Epithelial cell of esophagus (primary cell): ENCODE data around the gene AHCYL2.
A peak's percentile ranks its signal among the peaks of the same experiment; 100 is the strongest.

ENCODE experiments used
- DNase-seq: peaks from one replicate; pipeline ENCODE4 v3.0.0; 2010; ENCODE audit warnings: low read depth
- H3K4me3 ChIP-seq: 2 replicates; pipeline ENCODE4 v1.5.1; 2011; ENCODE audit warnings: mild to moderate bottlenecking, low read length, control low read depth
- CTCF ChIP-seq: IDR thresholded peaks from 2 replicates; pipeline ENCODE4 v1.5.1; 2011; ENCODE audit warnings: low read depth, mild to moderate bottlenecking, low read length, control low read depth, inconsistent platforms; ENCODE audit not compliant: insufficient read depth; ENCODE audit errors: missing control alignments

AHCYL2 gene

DNA sequence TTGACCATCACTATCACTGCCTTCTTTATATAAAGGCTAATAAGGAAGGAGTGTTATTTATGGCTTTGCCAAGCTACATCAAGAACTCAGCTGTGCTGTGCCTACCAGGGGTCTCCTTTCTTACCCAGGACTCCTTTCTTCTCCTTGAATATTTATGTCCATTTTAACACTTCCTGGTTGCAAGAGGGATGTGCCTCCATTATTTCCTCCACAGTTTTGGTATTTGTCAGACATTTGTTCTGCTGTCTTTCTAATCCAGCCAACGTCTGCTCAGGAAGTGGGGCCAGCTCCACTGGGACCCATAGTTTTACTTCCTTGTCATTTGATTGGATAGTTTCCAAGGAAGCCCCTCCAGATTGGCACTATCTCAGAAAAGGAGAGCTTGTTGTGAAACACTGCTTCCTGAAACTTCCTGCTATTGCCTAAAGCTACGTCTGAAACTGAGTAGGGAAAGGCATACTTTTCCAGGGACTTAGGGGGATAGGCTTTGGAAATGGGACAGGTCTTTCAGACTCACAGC lies 202.8 kb downstream of the AHCYL2 start:
- DNase-seq: no peak
- H3K4me3 ChIP-seq: no peak overlapping the region
- TF ChIP-seq CTCF: no peak

DNA sequence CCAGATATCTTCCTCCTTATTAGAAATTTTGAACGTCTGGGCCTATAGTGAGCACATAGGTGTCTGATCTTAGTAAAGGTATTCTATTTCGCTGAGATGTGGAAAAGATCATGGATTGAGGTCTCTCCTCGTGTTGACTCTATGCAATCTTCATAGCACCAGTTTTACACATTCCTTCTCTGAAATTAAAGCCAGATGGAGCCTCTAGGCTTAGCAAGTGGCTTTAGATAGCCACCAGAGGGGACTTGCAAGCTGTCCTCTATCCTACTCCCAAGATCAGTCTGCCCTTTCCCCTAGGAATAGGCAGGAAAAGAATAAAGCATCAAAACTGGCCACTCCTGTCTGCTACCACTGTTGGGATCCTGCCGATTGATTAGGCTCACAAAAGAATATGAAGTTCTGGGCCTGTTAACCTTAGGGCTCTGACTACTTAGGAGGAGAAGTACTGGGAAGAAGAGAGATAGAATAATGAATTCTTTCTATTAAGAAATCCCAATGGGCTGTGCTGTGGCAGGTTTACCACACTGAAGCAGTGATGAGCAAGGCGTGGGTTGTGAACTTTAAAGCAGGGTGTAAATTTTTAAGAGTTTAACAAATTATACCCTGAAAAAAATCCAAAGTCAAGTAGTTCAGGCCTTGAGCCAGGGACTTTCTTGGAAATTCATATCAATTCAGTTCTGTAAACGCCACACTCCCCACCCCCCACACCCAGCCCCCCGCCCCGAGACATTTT lies 207.2 kb downstream of the AHCYL2 start:
- no peak overlapping the region for H3K4me3 ChIP-seq
- no peak for DNase-seq
- TF ChIP-seq CTCF: no peak

- peak; percentile 84 for DNase-seq
- no peak for TF ChIP-seq CTCF
- H3K4me3 ChIP-seq: peak within 1 kb of the TSS; percentile 78
Observed at GRCh38 chr7:129433847-129434674, 209.2 kb downstream of the AHCYL2 start, which contains the start of gene STRIP2. STRIP2 (plus strand) TSS chr7:129434432; CDS start chr7:129434473, 41 bp downstream.

GRCh38 chr7:129434675-129435318 lies 210.0 kb downstream of the AHCYL2 start:
- no peak for TF ChIP-seq CTCF
- H3K4me3 ChIP-seq: peak overlapping the region; percentile 78
- peak; percentile 20 for DNase-seq

- TF ChIP-seq CTCF: no peak
- DNase-seq: no peak
- no peak overlapping the region for H3K4me3 ChIP-seq
Observed at GRCh38 chr7:129435414-129435829, 210.6 kb downstream of the AHCYL2 start.

DNA sequence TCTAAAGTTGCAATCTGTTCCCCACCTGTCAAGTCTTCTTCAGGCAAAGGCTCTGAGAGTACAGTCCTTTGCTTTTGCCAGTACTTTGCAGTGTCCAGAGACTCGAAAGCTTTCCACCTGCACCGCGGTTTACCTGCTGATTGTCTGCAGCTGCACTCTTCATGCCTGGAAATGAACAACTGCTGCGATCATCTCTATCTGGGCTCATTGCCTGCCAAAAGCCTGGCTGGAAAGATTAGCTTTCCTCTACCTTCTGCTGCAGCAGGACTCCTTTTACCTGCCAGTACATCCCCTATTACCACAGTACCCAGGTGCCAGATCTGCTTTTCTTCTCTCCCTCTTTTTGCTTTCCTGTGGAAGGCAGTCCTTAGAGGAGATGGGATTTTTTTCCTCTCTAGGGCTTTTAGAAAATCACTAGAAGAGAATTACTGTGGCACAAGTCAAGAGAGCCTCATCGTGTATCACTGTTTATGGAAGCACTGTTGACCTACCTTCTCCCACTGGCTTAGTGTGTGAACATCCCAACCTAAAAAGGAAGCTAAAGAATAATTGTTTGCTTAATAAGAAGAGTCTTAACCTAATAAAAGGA lies 211.6 kb downstream of the AHCYL2 start:
- DNase-seq: no peak
- TF ChIP-seq CTCF: no peak
- no peak overlapping the region for H3K4me3 ChIP-seq
